Measurements from ENCODE around the gene CENPN. TPM values are rescaled to one million over a fixed set of nuclear protein-coding genes. Genes with fewer than 3 reads are reported as not detected.

Gene CENPN
- total and polyA plus RNA-seq, 10 donors = 2.2 to 12.7 (median 6.2) TPM

DNA sequence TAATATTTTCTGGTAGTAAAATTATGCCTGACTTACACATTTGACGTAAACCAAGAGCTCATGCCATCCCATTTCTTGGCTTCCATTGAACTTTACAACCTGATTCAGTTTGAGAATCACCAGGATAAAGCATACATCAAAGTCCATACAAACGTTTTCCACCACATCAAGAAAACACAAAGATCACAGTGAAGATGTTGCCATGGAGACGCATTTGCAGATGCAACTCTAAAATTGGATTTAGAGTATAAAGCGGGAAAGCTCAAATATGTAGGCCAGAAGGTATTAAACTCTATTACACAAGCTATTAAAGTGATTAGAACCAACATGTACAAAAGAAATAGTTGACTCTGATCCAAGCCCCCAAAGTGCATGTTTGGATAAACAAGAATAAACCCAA lies 59.7 kb downstream of the CENPN start:
- intact Hi-C loops (cut with DNase I; ENCODE audit: low total_unique reads) = no loop called here

DNA sequence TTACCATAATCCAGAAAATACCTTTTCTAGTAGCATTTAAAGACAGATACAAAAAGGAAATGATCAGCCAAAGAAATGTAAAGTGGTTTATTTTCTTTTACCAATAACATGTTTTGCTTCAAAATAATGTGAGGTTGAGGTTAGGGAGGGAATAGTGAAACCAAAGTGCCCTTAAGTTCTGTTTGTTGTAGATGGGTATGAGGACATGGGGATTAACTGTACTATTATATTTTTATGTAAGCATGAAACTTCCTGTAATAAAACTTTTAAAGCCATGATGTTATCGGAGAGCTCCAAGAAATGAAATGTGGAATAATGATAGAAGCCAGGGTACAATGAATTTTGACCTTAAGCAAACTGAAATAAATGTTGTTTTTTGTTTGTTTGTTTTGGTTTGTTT lies 60.2 kb downstream of the CENPN start:
- no peak for DNase-seq
- intact Hi-C loops (cut with DNase I; ENCODE audit: low total_unique reads) = no loop called here
- H3K27ac ChIP-seq = no peak overlapping the region
- TF ChIP-seq, protein P1, sequence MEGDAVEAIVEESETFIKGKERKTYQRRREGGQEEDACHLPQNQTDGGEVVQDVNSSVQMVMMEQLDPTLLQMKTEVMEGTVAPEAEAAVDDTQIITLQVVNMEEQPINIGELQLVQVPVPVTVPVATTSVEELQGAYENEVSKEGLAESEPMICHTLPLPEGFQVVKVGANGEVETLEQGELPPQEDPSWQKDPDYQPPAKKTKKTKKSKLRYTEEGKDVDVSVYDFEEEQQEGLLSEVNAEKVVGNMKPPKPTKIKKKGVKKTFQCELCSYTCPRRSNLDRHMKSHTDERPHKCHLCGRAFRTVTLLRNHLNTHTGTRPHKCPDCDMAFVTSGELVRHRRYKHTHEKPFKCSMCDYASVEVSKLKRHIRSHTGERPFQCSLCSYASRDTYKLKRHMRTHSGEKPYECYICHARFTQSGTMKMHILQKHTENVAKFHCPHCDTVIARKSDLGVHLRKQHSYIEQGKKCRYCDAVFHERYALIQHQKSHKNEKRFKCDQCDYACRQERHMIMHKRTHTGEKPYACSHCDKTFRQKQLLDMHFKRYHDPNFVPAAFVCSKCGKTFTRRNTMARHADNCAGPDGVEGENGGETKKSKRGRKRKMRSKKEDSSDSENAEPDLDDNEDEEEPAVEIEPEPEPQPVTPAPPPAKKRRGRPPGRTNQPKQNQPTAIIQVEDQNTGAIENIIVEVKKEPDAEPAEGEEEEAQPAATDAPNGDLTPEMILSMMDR (IDR thresholded peaks at IDR 0.05 in 8 of 11, conservative IDR thresholded peaks at IDR 0.05 in 3 of 11) = no peak
- TF ChIP-seq POLR2AphosphoS5 (IDR thresholded peaks at IDR 0.05) (no peak), POLR2A (IDR thresholded peaks at IDR 0.05) (no peak)
- 79 to 90% (median 88%) methylated on average over 1 of the region's 1 CpG for WGBS, 5 donors
- no peaks in the 10 kb centered on the region for H3K36me3 ChIP-seq
- H3K4me3 ChIP-seq = no peak overlapping the region
- no peaks in the 10 kb centered on the region for H3K4me1 ChIP-seq
- no peaks in the 10 kb centered on the region for H3K27me3 ChIP-seq (replicated peaks in 1 of 7)
- H3K9me3 ChIP-seq = no peaks in the 10 kb centered on the region

More for the DNA sequence above, 59.7 kb downstream of the CENPN start:
- Histone ChIP-seq H3K27me3 (replicated peaks in 1 of 7) (no peaks in the 10 kb centered on the region), H3K27ac (no peak overlapping the region), H3K4me1 (no peaks in the 10 kb centered on the region), H3K4me3 (no peak overlapping the region), H3K9me3 (no peaks in the 10 kb centered on the region), H3K36me3 (no peaks in the 10 kb centered on the region)
- TF ChIP-seq POLR2AphosphoS5 (IDR thresholded peaks at IDR 0.05) (no peak), POLR2A (IDR thresholded peaks at IDR 0.05) (no peak)
- TF ChIP-seq, protein P1 (IDR thresholded peaks at IDR 0.05 in 8 of 11, conservative IDR thresholded peaks at IDR 0.05 in 3 of 11) = no peak
- DNase-seq = no peak
- WGBS, 5 donors = 72 to 79% (median 77%) methylated on average over 4 of the region's 4 CpGs

DNA sequence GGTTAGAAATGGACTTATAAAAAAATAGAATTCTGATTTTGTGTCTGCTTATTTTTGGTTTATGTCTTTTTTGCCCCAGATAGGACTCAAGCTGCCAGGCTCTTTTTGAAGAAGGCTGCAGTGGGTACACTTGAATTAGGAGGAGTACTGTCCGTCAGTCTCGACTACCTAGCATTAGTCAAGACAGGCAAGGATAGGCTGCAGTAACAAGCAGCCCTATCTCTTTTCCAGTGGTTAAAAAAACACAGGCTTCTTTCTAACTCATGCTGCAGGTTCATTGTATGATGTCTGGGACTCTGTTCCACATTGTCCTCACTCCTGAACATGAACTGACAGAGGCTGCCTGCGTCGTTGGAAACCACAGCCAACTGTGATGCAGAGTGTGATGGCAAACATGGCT lies 62.0 kb downstream of the CENPN start:
- no peak overlapping the region for H3K4me3 ChIP-seq
- TF ChIP-seq, protein P1 (IDR thresholded peaks at IDR 0.05 in 8 of 11, conservative IDR thresholded peaks at IDR 0.05 in 3 of 11) = no peak
- TF ChIP-seq POLR2A (IDR thresholded peaks at IDR 0.05) = no peak
- no peak for TF ChIP-seq POLR2AphosphoS5 (IDR thresholded peaks at IDR 0.05)
- H3K27me3 ChIP-seq (replicated peaks in 1 of 7) = no peaks in the 10 kb centered on the region
- no peak for DNase-seq
- H3K4me1 ChIP-seq = no peaks in the 10 kb centered on the region
- H3K36me3 ChIP-seq = no peaks in the 10 kb centered on the region
- no peaks in the 10 kb centered on the region for H3K9me3 ChIP-seq
- 90 to 96% (median 94%) methylated on average over 4 of the region's 4 CpGs for WGBS, 5 donors
- H3K27ac ChIP-seq = no peak overlapping the region
- intact Hi-C loops (cut with DNase I; ENCODE audit: low total_unique reads) = no loop called here

DNA sequence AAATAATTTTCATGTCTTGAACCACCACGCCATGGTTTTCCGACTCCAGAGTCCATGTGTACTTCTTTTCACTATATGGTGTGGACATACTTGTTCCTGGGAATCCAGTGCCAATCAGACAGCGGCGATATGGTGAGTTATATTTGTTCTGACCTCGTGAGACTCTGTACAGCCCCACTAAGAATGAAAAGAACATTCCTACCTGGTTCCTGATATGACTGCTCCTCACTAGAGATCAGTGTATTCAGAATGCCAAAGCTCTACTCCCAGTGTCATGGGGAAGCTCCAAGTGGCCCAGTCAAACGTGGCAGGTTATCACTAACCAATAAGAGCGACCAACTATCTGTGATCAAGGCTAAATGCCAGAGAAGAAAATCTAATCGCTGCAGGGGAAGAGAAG lies 64.0 kb downstream of the CENPN start:
- H3K9me3 ChIP-seq = no peaks in the 10 kb centered on the region
- DNase-seq = no peak
- H3K36me3 ChIP-seq = no peaks in the 10 kb centered on the region
- WGBS, 5 donors = 78 to 93% (median 79%) methylated on average over 7 to 8 of the region's 8 CpGs
- TF ChIP-seq POLR2A (IDR thresholded peaks at IDR 0.05) = no peak
- TF ChIP-seq, protein P1 (IDR thresholded peaks at IDR 0.05 in 8 of 11, conservative IDR thresholded peaks at IDR 0.05 in 3 of 11) = no peak
- no peak overlapping the region for H3K27ac ChIP-seq
- H3K4me1 ChIP-seq = peaks cover 0 to under 1% (median under 1%) of the 10 kb centered on the region in 6 donors
- intact Hi-C loops (cut with DNase I; ENCODE audit: low total_unique reads) = no loop called here
- H3K27me3 ChIP-seq (replicated peaks in 1 of 7) = no peaks in the 10 kb centered on the region
- no peak overlapping the region for H3K4me3 ChIP-seq
